Activated naive CD8-positive, alpha-beta T cell treated with anti-CD3 and anti-CD28 coated beads, Interleukin-2, amount 50 U/mL, for 16 hours (primary cell): ENCODE measurements around the gene SLC17A3.

ENCODE experiments used
- DNase-seq: peaks from one replicate; pipeline ENCODE4 v3.0.0-alpha.2; 2020; ENCODE audit warnings: low read depth, low spot score

Gene SLC17A3

DNA sequence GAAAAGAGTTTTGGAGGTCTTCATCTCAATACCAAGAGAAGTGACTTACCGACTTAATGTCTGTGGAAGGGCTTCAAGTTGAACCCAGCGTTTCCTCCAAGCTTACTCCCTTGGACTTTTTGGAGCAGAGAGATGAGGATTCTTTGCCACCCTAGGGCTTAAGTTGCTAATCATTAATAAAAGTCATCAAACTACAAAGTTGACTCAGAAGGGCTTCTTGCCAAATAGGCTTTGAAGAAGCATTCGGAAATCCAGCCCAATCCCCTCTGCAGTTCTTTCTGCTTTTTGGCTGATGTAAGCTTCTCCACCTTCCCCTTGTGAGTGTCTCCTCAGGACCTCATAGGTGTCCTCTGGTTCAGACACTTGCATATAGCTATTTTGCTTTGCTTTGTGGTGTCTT, at the start of gene SLC17A3:
SLC17A3 (minus strand) TSS at position 126 of the 400 bp plus-strand sequence. CDS start 5,856 bp downstream, outside the sequence.
- DNase-seq: no peak

GRCh38 chr6:25922301-25922700, 48.3 kb upstream of the SLC17A3 start:
- DNase-seq: no peak

DNA sequence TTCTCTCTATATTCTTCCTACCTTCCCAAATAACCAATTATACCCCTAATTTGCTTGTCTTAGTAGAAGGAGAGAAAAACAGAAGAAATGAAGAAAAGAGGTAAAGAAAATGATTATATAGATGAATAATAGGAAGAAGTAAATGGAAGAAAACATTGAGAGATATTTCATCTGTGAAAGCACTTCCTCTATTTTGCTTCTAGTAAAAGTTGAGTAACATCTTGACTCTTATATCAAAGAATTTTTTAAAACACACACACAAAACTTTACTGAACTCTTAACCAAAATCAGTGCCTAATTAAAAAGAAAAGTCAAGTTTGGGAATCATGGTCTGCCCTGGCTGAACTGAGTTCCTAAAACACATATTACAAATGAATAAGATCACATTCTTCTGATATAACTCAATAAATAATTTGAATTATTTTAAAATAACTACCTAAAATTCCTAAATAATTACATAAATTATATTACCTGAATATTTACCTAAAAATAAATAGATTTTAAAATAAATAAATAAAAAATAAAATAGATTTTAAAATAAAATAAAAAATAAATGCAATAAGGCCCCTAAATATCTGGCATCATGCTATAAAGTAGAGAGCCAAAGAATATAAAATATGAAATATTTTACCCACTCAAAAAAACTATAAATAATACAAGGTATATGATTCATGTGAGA, 47.6 kb upstream of the SLC17A3 start:
- DNase-seq: no peak

DNA sequence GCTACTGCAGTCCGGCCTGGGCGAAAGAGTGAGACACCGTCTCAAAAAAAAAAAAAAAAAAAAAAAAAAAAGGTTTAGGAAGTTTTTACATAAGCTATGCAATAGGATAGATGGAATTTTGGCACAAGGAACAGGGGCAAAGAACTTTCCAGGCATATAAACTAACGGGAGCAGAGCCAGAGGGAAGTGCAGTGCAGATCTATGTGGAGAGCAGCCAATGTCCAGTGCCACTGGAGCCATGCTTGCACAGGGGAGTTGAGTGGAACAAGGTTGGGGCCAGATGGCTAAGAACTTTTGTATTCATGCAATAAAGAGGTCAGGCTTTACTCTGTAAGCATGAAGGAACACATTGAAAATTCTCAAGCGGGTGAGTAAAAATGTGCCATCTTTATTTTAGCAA, 45.6 kb upstream of the SLC17A3 start:
- DNase-seq: no peak

DNA sequence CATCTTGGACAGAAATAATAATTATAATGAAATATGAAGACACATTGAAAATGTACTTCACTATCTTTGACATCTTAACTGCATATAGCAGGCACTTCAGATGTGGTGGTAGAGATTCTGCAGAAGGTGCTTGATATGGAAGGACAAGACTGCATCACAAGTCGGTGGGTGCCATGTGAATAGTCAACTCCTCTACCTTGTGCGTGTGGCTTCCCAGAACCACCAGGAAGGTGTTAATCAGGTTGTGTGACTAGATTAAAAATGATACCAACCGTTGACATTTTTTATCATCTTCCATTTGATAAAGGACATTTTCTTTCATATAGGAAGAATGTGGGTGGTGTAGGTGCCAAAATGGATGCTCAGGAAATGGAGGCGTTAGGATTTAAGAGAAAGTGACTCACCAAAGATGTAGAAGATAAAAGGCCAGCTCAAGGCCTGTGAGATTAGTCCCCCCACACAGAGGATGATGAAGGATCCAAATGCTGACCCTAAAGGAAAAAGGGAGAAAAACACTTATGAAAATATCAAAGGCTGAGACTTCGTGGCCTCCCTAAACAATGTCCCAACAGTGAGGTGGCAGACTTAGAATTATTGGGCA, 44.1 kb upstream of the SLC17A3 start:
- no peak for DNase-seq

DNA sequence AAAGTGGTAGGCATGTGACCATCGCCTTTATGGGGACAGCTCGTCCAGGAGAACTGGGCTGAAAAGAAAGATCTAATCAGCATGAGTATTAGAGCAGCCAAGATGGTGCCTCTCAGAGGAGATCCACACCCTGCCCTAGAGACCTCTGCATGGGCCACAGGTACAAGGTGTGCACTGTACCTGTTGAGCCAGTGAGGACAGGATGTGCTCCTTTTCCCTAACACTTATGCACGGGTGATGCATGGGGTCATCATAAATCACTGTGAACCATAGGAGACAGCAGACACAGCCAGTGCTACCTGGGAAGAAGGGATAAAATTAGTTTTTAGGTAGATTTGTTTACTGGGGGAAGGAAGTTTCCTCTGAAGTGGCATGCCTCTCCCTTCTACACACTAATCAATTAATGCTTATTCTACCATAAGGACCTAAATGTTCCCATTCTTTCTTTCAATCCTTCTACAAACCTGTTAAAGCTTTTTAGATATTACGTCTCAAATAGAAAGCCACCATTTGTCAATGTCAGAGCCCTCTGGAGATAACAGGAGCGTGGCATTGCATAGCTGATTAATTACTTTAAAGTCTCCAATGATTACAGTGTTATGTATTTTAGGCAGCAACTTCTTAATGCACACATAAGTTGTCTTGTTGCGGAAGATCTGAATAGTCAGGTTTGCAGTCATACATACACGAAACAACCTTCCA, 42.9 kb upstream of the SLC17A3 start:
- DNase-seq: no peak

- DNase-seq: no peak
Measured at GRCh38 chr6:25916330-25916729, 42.3 kb upstream of the SLC17A3 start.

- DNase-seq: no peak
Measured at GRCh38 chr6:25913741-25914140, 39.7 kb upstream of the SLC17A3 start.

- no peak for DNase-seq
Measured at GRCh38 chr6:25911351-25911750, 37.3 kb upstream of the SLC17A3 start.

GRCh38 chr6:25907475-25908014, 33.5 kb upstream of the SLC17A3 start:
- no peak for DNase-seq

DNA sequence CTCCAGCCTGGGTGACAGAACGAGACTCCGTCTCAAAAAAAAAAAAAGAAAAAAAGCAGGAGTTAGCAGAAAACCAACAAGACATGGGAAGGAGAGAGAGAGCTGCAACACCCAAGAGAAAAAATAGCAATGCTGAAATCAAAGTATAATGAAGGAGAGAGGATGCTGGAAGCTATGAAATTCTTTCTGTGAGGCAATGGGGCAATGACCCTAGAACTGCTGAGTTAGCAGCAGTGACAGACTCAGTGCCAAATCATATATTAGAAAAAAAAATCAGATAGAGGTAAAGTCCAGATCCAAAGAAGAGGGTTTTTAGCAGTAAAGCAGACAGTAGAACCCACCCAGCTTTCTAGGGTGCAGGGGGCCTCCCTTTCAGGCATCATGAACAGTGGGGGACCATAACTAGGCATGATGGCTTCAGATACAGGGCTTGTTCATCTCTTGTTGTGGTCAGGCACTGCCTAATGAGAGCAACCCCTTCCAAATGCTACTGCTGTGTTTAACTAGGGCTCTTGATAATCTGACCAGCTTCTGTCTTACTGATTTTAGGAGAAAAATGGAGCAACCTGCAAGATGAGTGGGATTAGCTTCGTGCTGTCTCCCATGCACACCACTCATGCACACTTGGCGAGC, 29.5 kb upstream of the SLC17A3 start:
- DNase-seq: no peak

- DNase-seq: no peak
Measured at GRCh38 chr6:25902071-25902470, 28.0 kb upstream of the SLC17A3 start.

DNA sequence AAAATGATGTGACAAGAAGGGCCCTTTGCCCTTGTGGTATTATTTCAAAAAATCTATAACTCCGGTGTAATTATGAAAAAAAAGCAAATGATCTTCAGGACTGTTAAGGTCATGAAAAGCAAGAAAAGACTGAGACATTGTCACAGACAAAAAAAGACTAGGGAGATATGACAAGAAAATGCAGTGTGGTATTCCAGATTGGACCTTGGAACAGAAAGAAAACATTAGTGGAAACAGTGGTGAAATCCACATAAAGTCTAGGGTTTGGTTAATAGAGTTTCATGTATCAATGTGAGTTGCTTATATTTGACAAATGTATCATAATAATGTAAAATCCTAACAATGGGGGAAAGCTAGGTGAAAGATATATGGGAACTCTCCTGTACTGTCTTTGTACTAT, 26.8 kb upstream of the SLC17A3 start:
- no peak for DNase-seq

GRCh38 chr6:25899580-25900408, 25.8 kb upstream of the SLC17A3 start:
- no peak for DNase-seq

- DNase-seq: no peak
Measured at GRCh38 chr6:25899123-25899522, 25.1 kb upstream of the SLC17A3 start.

GRCh38 chr6:25898289-25898977, 24.4 kb upstream of the SLC17A3 start:
- DNase-seq: no peak

DNA sequence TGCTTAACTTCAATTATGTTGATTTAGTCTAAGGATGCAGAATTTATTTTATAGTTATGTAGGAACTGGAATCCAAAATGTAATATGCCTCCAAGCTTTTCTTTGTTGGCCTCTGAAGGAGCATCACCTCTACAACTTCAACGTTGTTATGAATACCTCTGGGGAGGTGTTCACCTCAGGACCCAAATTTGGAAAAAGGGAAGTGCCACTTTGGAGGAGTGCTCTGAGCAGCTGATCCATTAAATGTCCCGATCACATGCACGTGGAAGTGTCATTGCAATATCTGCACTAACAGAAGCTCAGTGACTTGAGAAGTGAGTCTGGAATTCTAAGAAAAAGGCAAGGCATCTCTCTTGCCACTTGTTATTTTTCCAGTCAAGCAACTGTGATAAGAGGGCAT, 22.2 kb upstream of the SLC17A3 start:
- no peak for DNase-seq

GRCh38 chr6:25895771-25896170, 21.7 kb upstream of the SLC17A3 start:
- no peak for DNase-seq

- no peak for DNase-seq
Measured at GRCh38 chr6:25893778-25894177, 19.7 kb upstream of the SLC17A3 start.

DNA sequence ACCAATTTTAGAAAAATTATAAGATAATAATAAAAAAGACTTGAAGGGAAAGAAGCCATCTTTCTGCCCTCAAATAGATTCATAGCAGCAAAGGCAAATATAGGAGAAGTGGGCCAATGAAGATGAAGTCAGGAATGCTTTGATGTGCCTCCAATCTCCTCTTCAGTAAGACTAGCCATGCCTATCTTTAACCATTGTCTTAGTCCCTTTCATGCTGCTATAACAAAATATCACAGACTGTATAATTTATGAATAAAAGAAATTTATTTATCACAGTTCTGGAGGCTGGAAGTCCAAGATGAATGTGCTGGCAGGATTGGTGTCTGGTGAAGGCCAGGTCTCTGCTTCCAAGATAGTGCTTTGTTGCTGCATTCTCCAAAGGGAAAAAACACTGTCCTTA, 18.8 kb upstream of the SLC17A3 start:
- no peak for DNase-seq
